ENCODE measurements around the gene GLUD2. TPM values are rescaled to one million over a fixed set of nuclear protein-coding genes. Genes with fewer than 3 reads are reported as not detected.

GLUD2 gene
- total and polyA plus RNA-seq, 9 of the 15 experiments (the other 6 are each of a cell fraction or from before 2014, with no cell fraction given): 1.5 to 9.6 (median 7.1) TPM

- Histone ChIP-seq H4K20me1 (replicated peaks; ENCODE audit: control insufficient read depth, insufficient read depth, low read length) (no peaks in the 10 kb centered on the region), H3K27me3 (ENCODE audit: control insufficient read depth in 2 of 2, insufficient read depth in 2 of 2, low read length in 2 of 2) (no peaks in the 10 kb centered on the region), H2AFZ (ENCODE audit: low read depth, low read length) (no peak overlapping the region), H3K79me2 (ENCODE audit: control insufficient read depth, insufficient read depth, low read length) (peaks cover 11% of the 10 kb centered on the region; the same call in 2 of the 3 replicates), H3K27ac (ENCODE audit: extremely low read depth, low read depth, low read length) (no peak overlapping the region), H3K9me1 (ENCODE audit: control insufficient read depth, insufficient read depth, low read length) (no peaks in the 10 kb centered on the region), H3K4me2 (ENCODE audit: insufficient read depth, low read length) (no peak overlapping the region), H3K4me1 (replicated peaks in 1 of 2; ENCODE audit: control insufficient read depth in 2 of 2, insufficient read depth in 2 of 2, low read length in 2 of 2) (peaks cover 3 to 9% of the 10 kb centered on the region in 2 experiments; a peak in 4 of 5 replicates), H3K9ac (ENCODE audit: insufficient read depth in 1 of 2, low read depth in 2 of 2, low read length in 2 of 2) (no peak overlapping the region), H3K4me3 (no peak overlapping the region), H3K9me3 (replicated peaks; ENCODE audit: control insufficient read depth, insufficient read depth, low read depth, low read length) (no peaks in the 10 kb centered on the region), H3K36me3 (ENCODE audit: control insufficient read depth, insufficient read depth, low read length) (no peaks in the 10 kb centered on the region)
- CTCF ChIA-PET (ENCODE audit: low intra/inter-chr PET ratio): no interaction called here
- in situ Hi-C loops (cut with MboI) (no loop called here), intact Hi-C loops (cut with micrococcal nuclease) (no loop called here)
- no peak for DNase-seq (ENCODE audit: extremely low read depth in 1 of 4, low spot score in 3 of 4)
- POLR2A ChIA-PET: no interaction called here
- peak; percentile 46 for FAIRE-seq
- ATAC-seq: no peak
- TF ChIP-seq, protein P1, sequence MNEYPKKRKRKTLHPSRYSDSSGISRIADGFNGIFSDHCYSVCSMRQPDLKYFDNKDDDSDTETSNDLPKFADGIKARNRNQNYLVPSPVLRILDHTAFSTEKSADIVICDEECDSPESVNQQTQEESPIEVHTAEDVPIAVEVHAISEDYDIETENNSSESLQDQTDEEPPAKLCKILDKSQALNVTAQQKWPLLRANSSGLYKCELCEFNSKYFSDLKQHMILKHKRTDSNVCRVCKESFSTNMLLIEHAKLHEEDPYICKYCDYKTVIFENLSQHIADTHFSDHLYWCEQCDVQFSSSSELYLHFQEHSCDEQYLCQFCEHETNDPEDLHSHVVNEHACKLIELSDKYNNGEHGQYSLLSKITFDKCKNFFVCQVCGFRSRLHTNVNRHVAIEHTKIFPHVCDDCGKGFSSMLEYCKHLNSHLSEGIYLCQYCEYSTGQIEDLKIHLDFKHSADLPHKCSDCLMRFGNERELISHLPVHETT (CRISPR knock-in tag; conservative IDR thresholded peaks at IDR 0.05 in 1 of 2, IDR thresholded peaks at IDR 0.05 in 1 of 2): no peak
- TF ChIP-seq CREM (IDR thresholded peaks at IDR 0.05; ENCODE audit: low read depth) (no peak), ZNF75A (CRISPR knock-in tag; IDR thresholded peaks at IDR 0.05) (no peak), ZNF12 (CRISPR knock-in tag; IDR thresholded peaks at IDR 0.05) (no peak), FIP1L1 (IDR thresholded peaks at IDR 0.05; ENCODE audit: low read depth, low read length, poor library complexity, severe bottlenecking) (no peak), FOSL1 (tag; conservative IDR thresholded peaks at IDR 0.05) (0 out of 2 replicates have a peak, but pooled peaks have one; percentile 21), JUND (IDR thresholded peaks at IDR 0.05; ENCODE audit: borderline replicate concordance, low read depth, low read length) (0 out of 2 replicates have a peak, but pooled peaks have one; percentile 5), JUND (tag; IDR thresholded peaks at IDR 0.05; ENCODE audit: borderline replicate concordance, low read depth, low read length) (no peak)
- 16% methylated on average over 2 of the region's 2 CpGs for WGBS (ENCODE audit: insufficient coverage, low coverage, missing lambda C conversion rate)
- BruUV-seq (replicated peaks): no TSS peak
These were observed 4.7 kb downstream of the GLUD2 start for GRCh38 chrX:121052122-121052521.

Measured in K562 (cell line).